Measurements from ENCODE around the gene CCNB3.

CCNB3 gene

DNA sequence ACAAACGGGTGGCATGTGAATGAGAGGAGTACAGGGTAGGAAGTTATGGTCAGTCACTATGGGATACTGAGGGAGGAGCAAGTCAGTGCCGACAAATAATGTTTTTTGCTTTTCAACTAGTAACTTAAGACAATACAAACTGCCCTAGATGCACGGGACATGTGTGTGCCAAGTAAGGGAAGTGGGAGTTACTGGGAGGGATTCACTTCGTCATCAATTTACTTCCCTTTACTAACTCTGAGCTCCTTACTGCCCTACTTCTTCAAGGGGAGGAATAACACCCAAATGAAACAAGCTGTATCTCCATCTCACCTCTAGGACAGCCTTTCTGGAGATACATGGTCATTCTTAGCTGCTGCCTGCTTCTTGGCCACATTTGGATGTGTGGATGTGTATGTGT, 168.4 kb downstream of the CCNB3 start:
- DNase-seq = no peak

DNA sequence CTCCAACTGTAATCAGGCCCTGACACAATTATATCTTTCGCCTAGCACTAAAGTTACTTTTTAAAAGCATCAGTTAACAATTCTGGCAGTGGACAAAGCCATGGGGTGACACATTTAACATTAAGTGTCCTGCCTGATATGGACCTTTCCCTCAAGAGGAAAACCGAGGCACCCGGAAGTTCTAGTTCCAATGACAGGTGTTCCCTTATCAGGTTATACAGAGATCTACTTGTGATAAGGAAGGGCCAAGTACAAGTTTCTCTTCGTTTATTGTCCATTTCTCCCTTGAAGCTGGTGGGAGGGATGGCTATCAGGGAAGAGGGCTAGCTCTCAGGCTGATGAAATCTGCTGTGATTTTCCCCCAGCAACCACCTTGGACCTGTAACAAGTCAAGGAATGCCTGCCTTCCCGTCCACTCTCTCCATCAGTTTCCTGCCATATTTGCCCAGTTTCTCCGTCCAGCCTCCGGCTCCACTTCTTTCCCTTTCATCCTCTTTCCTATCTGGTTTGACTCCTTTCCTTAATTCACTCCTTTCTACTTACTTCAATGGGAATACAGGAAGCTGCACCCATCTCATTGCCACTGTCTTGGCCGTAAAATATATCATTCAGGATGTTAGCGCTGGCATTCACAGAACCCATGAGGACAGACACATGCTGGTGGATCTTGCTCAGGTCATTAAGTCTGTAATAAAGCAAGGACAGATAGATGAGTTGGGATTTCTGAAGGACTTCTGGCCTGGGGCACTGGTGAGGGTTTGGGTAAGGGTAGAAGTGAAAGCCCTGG, 171.1 kb downstream of the CCNB3 start:
- no peak for DNase-seq

DNA sequence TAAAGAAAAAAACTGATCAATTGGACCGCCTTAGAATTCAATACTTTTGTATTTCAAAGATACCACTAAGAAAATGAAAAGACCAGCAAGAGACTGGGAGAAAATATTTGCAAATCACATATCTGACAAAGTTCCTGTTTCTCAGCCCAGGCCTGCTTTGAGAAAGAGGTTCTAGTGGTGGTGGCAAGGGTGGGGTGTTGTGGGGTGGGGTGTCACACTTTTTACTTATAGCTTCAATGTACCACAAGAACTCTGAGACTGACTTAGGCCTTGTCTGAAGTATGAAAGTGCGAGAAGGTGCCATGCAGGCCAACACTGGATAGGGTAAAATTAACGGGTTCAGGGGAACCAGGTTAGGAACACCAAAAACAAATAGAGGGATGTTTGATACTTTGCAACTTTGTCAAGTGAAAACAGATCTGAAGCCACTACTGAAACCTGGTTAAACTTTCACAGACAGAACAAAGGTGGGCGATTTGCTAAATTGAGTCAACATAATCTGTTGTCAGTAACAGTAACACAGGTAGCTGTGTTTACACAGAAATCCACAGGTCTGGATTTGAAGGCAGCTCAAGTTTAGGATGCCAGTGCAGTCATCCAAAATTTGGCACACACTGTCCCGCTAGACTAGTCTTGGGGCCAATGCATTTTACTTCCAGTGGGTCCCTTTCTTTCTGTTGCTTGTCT, 177.3 kb downstream of the CCNB3 start:
- DNase-seq = no peak

DNA sequence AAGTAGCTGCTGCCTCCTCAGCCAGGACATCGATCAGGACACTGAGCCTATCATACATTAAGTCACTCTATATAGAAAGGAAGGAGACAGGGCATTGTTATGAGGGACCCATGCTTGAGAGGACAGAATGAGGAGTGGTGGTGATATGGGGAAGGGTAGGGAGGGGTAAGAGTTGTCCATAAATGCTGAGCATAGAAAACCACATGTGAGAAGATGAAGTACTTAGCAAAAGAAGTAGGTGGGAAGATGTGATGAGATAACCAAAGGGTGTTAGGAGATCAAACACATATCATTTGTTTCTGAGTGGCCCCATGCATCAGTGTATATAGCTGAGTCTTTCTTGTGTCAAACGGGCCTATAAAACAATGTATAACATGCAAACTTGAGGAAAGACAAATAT, 182.0 kb downstream of the CCNB3 start:
- DNase-seq = no peak

DNA sequence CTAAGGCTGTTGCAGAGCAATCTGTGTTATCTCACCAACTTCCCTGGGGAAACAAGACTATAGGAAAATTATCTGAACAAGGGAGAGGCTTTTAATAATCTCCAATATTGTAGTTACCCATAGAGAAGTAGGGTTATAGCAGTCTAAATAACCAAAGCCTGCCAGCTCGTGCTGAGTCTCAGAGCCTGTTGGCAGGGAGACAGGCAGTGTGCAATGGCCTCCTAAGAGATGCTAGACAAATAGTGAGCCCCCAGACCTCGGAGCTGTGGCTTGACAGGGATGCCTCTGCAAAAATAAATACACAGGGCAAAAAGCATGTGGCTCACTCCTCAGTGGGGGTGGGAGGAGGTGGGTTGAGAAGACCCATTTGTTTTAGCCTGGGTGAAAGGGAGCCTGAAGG, 189.3 kb downstream of the CCNB3 start:
- no peak for DNase-seq
